ENCODE data around the gene FAM98C.

The FAM98C gene

GRCh38 chr19:38440592-38440991, 37.7 kb downstream of the FAM98C start:
- H3K4me3 ChIP-seq (ENCODE audit: low read depth, low read length) = no peak overlapping the region
- TF ChIP-seq CTCF (IDR thresholded peaks at IDR 0.05; ENCODE audit: borderline replicate concordance, insufficient read depth, low read depth, low read length) = no peak

- peak; percentile 19; the same call in 1 of the 2 replicates for TF ChIP-seq CTCF (IDR thresholded peaks at IDR 0.05; ENCODE audit: borderline replicate concordance, insufficient read depth, low read depth, low read length)
- no peak overlapping the region for H3K4me3 ChIP-seq (ENCODE audit: low read depth, low read length)
Observed at GRCh38 chr19:38441657-38442348, 38.9 kb downstream of the FAM98C start.

- no peak for TF ChIP-seq CTCF (IDR thresholded peaks at IDR 0.05; ENCODE audit: borderline replicate concordance, insufficient read depth, low read depth, low read length)
Observed at GRCh38 chr19:38442736-38443135, 39.8 kb downstream of the FAM98C start.

DNA sequence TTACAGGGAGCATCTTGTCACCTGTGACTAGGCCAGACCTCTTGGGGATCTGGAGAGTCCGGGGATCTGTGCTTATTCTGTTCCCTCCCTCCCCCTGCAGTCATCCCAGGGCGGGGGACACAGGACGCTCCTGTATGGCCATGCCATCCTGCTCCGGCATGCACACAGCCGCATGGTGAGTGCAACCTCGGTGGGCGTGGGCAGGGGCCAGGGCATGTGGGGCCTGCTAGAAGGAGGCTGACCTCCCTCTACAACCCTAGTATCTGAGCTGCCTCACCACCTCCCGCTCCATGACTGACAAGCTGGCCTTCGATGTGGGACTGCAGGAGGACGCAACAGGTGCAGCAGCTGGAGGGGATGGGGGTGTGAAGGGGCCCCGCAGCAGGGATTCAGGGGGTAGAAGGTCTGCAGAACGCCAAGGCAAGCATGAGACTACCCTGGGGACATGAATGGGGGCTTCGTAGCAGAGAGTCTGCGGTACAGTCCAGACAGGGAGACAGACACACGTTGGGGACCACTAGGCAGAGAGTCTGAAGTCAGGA, 40.6 kb downstream of the FAM98C start:
- no peak for TF ChIP-seq CTCF (IDR thresholded peaks at IDR 0.05; ENCODE audit: borderline replicate concordance, insufficient read depth, low read depth, low read length)
- H3K4me3 ChIP-seq (ENCODE audit: low read depth, low read length) = no peak overlapping the region

More at GRCh38 chr19:38442736-38443135, 39.8 kb downstream of the FAM98C start:
- no peak overlapping the region for H3K4me3 ChIP-seq (ENCODE audit: low read depth, low read length)

- H3K4me3 ChIP-seq (ENCODE audit: low read depth, low read length) = no peak overlapping the region
- TF ChIP-seq CTCF (IDR thresholded peaks at IDR 0.05; ENCODE audit: borderline replicate concordance, insufficient read depth, low read depth, low read length) = no peak
Observed at GRCh38 chr19:38444026-38444425, 41.1 kb downstream of the FAM98C start.

DNA sequence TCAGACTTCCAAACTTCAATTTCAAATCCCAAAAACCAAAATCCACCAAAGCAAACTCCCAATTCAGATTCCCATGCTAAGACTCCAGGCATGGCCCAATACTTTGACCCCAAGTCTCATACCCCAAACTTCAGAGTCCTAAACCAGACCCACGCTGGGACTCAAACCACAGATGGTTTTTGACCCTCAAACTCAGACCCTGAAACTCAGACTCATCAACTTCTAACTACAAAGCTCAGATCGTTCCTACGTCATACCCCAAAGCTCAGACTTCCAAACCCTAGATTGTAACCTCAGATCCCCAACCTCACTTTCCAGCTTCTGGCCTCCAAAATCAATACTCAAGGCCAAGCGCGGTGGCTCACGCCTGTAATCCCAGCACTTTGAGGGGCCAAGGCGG, 42.5 kb downstream of the FAM98C start:
- no peak for TF ChIP-seq CTCF (IDR thresholded peaks at IDR 0.05; ENCODE audit: borderline replicate concordance, insufficient read depth, low read depth, low read length)
- H3K4me3 ChIP-seq (ENCODE audit: low read depth, low read length) = no peak overlapping the region

- no peak for TF ChIP-seq CTCF (IDR thresholded peaks at IDR 0.05; ENCODE audit: borderline replicate concordance, insufficient read depth, low read depth, low read length)
- no peak overlapping the region for H3K4me3 ChIP-seq (ENCODE audit: low read depth, low read length)
Observed at GRCh38 chr19:38448225-38448624, 45.3 kb downstream of the FAM98C start.

All from GM12875 (cell line).